Esophagus muscularis mucosa (tissue), 3 donors: ENCODE results near the gene GRK3.

Experiments
- CTCF ChIP-seq, 3 experiments: fragments of 200-600 bp in 2 of 3; fragments of 450-650 bp in 1 of 3; sonication (generic) in 2 of 3; IDR thresholded peaks; one replicate each; pipeline ENCODE4 v1.5.1; 2017 to 2019; ENCODE audit warnings: antibody characterized with exemption in 3 of 3, mild to moderate bottlenecking in 2 of 3, moderate library complexity in 1 of 3
- POLR2A ChIP-seq: fragments of 450-650 bp; IDR thresholded peaks from one replicate; pipeline ENCODE4 v1.6.1; 2017; ENCODE audit warnings: antibody characterized with exemption, moderate library complexity, mild to moderate bottlenecking, low read depth
- POLR2AphosphoS5 ChIP-seq, 2 donors: sonication (generic); formaldehyde crosslinking; IDR thresholded peaks; one replicate each; pipeline ENCODE4 v1.6.1; 2017; ENCODE audit warnings: antibody characterized with exemption in 2 of 2

DNA sequence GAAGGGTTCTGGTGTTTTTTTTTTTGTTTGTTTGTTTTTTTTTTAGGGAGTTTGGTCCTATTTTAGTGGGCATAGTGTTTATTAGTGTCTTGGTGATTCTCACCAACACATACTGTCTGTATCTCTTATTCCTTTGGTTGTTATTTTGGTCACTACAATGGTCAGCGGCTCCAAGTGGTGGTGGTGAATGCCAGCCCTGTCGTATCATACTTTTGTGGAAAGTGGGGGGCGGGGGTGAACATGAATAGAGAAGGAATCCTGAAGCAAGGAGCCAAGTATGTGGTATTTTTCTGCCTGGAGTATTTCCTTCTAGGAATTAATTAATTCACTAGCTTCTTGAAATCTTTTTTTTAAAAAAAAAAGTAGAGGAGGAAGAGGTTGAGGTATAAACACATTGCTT is 79.6 kb downstream of the GRK3 start:
- TF ChIP-seq CTCF (IDR thresholded peaks at IDR 0.05) (no peak), POLR2AphosphoS5 (IDR thresholded peaks at IDR 0.05) (no peak), POLR2A (no peak)
